ENCODE measurements around the gene PKP2. TPM values are rescaled to one million over a fixed set of nuclear protein-coding genes. Genes with fewer than 3 reads are reported as not detected.

The PKP2 gene
- total and polyA plus RNA-seq, 2 donors (not counting 3 experiments of a cell fraction or from before 2014, with no cell fraction given), result 1.4 to 6.5 TPM

- TF ChIP-seq EZH2 (IDR thresholded peaks at IDR 0.05; ENCODE audit: borderline replicate concordance, low read depth, low read length, severe bottlenecking) (no peak), MYC (IDR thresholded peaks at IDR 0.05; ENCODE audit: low read depth, low read length) (no peak), POLR2A (IDR thresholded peaks at IDR 0.05; ENCODE audit: low read depth, low read length) (no peak), POLR2AphosphoS5 (IDR thresholded peaks at IDR 0.05; ENCODE audit: insufficient read depth, low read depth, low read length) (no peak), JUN (IDR thresholded peaks at IDR 0.05; ENCODE audit: borderline replicate concordance, insufficient read depth, insufficient read length, low read depth) (no peak), FOS (IDR thresholded peaks at IDR 0.05; ENCODE audit: borderline replicate concordance, insufficient read depth, low read length) (no peak), GATA2 (IDR thresholded peaks at IDR 0.05; ENCODE audit: insufficient read depth, insufficient read length, low read depth, low read length) (no peak)
- TF ChIP-seq, protein P1, sequence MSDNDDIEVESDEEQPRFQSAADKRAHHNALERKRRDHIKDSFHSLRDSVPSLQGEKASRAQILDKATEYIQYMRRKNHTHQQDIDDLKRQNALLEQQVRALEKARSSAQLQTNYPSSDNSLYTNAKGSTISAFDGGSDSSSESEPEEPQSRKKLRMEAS (IDR thresholded peaks at IDR 0.05; ENCODE audit: insufficient read depth, insufficient read length), result no peak
- TF ChIP-seq, protein P2, sequence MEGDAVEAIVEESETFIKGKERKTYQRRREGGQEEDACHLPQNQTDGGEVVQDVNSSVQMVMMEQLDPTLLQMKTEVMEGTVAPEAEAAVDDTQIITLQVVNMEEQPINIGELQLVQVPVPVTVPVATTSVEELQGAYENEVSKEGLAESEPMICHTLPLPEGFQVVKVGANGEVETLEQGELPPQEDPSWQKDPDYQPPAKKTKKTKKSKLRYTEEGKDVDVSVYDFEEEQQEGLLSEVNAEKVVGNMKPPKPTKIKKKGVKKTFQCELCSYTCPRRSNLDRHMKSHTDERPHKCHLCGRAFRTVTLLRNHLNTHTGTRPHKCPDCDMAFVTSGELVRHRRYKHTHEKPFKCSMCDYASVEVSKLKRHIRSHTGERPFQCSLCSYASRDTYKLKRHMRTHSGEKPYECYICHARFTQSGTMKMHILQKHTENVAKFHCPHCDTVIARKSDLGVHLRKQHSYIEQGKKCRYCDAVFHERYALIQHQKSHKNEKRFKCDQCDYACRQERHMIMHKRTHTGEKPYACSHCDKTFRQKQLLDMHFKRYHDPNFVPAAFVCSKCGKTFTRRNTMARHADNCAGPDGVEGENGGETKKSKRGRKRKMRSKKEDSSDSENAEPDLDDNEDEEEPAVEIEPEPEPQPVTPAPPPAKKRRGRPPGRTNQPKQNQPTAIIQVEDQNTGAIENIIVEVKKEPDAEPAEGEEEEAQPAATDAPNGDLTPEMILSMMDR (IDR thresholded peaks at IDR 0.05; ENCODE audit: extremely low read depth in 1 of 2, insufficient read depth in 1 of 2, low read depth in 1 of 2, low read length in 2 of 2), result no peak
- Histone ChIP-seq H3K4me3 (replicated peaks in 1 of 3; ENCODE audit: insufficient read depth in 1 of 3, low read depth in 1 of 3, low read length in 3 of 3) (no peak overlapping the region), H3K27ac (ENCODE audit: insufficient read depth, low read depth, low read length) (no peak overlapping the region), H3K9me1 (replicated peaks; ENCODE audit: control insufficient read depth, extremely low read depth, insufficient read depth, low read length) (no peaks in the 10 kb centered on the region), H3K4me2 (ENCODE audit: insufficient read depth, low read length) (no peak overlapping the region), H3K79me2 (ENCODE audit: control insufficient read depth, insufficient read depth, low read length) (no peaks in the 10 kb centered on the region), H3K9me3 (replicated peaks; ENCODE audit: control insufficient read depth, insufficient read depth, low read length) (no peaks in the 10 kb centered on the region), H3K27me3 (ENCODE audit: control insufficient read depth in 2 of 2, insufficient read depth in 2 of 2, low read length in 2 of 2) (no peaks in the 10 kb centered on the region), H3K4me1 (ENCODE audit: control insufficient read depth, extremely low read depth, insufficient read depth, low read length) (no peaks in the 10 kb centered on the region), H2AFZ (ENCODE audit: low read depth, low read length) (no peak overlapping the region), H4K20me1 (replicated peaks; ENCODE audit: control insufficient read depth, extremely low read depth, insufficient read depth, low read length) (no peaks in the 10 kb centered on the region), H3K36me3 (ENCODE audit: control insufficient read depth in 2 of 2, extremely low read depth in 1 of 2, insufficient read depth in 2 of 2, low read length in 2 of 2) (no peaks in the 10 kb centered on the region), H3K9ac (replicated peaks; ENCODE audit: extremely low read depth, insufficient read depth, low read length) (no peak overlapping the region)
- intact Hi-C loops (cut with micrococcal nuclease), result no loop called here
- FAIRE-seq (no peak), DNase-seq (ENCODE audit: low read depth, low spot score) (no peak)
- BruUV-seq (replicated peaks), result no TSS peak
- ChIA-PET POLR2A (no interaction called here), CTCF (no interaction called here)
- dilution Hi-C loops (cut with MboI; ENCODE audit: extremely low pct_ligation_motif_present, low sequenced_read_pairs), result no loop called here
Observed at GRCh38 chr12:32874975-32875374, 21.6 kb downstream of the PKP2 start.
